GM23338 (cell line): Measurements from ENCODE around the gene GJD2. TPM values are rescaled to one million over a fixed set of nuclear protein-coding genes. Genes with fewer than 3 reads are reported as not detected.
A peak's percentile ranks its signal among the peaks of the same experiment; 100 is the strongest.

Experiments used
- ATAC-seq: fragments of 200-7000 bp; cut with Tn5 transposase; 3 replicates; pipeline ENCODE4 v1.9.1; 2020
- DNase-seq: peaks from one replicate; pipeline ENCODE4 v3.0.0-alpha.2; 2015; ENCODE audit warnings: low spot score
- H2AFZ ChIP-seq: fragments of 200-600 bp; sonication (generic); 2 replicates; pipeline ENCODE4 v1.8.0; 2016; ENCODE audit warnings: antibody characterized with exemption, mild to moderate bottlenecking, moderate library complexity
- H3F3A ChIP-seq: fragments of 200-600 bp; sonication (generic); replicated peaks from 2 replicates; pipeline ENCODE4 v1.8.0; 2017; ENCODE audit warnings: antibody characterized with exemption, mixed run types, low read depth
- H3K27ac ChIP-seq: fragments of 200-600 bp; sonication (generic); 2 replicates; pipeline ENCODE4 v1.6.1; 2016; ENCODE audit warnings: low read depth
- H3K27me3 ChIP-seq: fragments of 200-600 bp; sonication (generic); 2 replicates; pipeline ENCODE4 v1.8.0; 2016; ENCODE audit warnings: mild to moderate bottlenecking, mixed run types, moderate library complexity; ENCODE audit not compliant: insufficient read depth
- H3K36me3 ChIP-seq: fragments of 200-600 bp; sonication (generic); 2 replicates; pipeline ENCODE4 v1.8.0; 2016; ENCODE audit warnings: mild to moderate bottlenecking; ENCODE audit not compliant: insufficient read depth
- H3K4me1 ChIP-seq: fragments of 200-600 bp; sonication (generic); 2 replicates; pipeline ENCODE4 v1.8.0; 2016; ENCODE audit warnings: mild to moderate bottlenecking, moderate library complexity; ENCODE audit not compliant: insufficient read depth
- H3K4me2 ChIP-seq: fragments of 200-600 bp; sonication (generic); 2 replicates; pipeline ENCODE4 v1.7.1; 2017; ENCODE audit warnings: mixed run types
- H3K4me3 ChIP-seq: fragments of 200-600 bp; sonication (generic); 2 replicates; pipeline ENCODE4 v1.6.1; 2016; ENCODE audit warnings: mixed run types
- H3K79me2 ChIP-seq: fragments of 200-600 bp; sonication (generic); replicated peaks from 2 replicates; pipeline ENCODE4 v1.8.0; 2017; ENCODE audit warnings: mild to moderate bottlenecking; ENCODE audit not compliant: insufficient read depth
- H3K9me2 ChIP-seq: fragments of 200-600 bp; sonication (generic); 2 replicates; pipeline ENCODE4 v1.8.0; 2017; ENCODE audit not compliant: insufficient read depth
- H4K20me1 ChIP-seq: fragments of 200-600 bp; sonication (generic); replicated peaks from 2 replicates; pipeline ENCODE4 v1.8.0; 2017; ENCODE audit warnings: mild to moderate bottlenecking; ENCODE audit not compliant: insufficient read depth
- H3K27ac Mint-ChIP-seq: 2 replicates; pipeline ENCODE4 v1.8.0; 2020; ENCODE audit warnings: inconsistent platforms, mild to moderate bottlenecking, moderate library complexity, mixed read lengths
- H3K27me3 Mint-ChIP-seq: 3 replicates; pipeline ENCODE4 v1.8.0; 2022; ENCODE audit warnings: low read depth, mild to moderate bottlenecking, moderate library complexity, mixed read lengths, inconsistent platforms; ENCODE audit not compliant: insufficient read depth, poor library complexity
- H3K36me3 Mint-ChIP-seq: 3 replicates; pipeline ENCODE4 v1.8.0; 2021; ENCODE audit warnings: low read depth, mild to moderate bottlenecking, inconsistent platforms, moderate library complexity, mixed read lengths
- H3K4me1 Mint-ChIP-seq: 3 replicates; pipeline ENCODE4 v1.8.0; 2020; ENCODE audit warnings: mild to moderate bottlenecking, inconsistent platforms, mixed read lengths
- H3K4me3 Mint-ChIP-seq: 3 replicates; pipeline ENCODE4 v1.8.0; 2021; ENCODE audit warnings: moderate library complexity, mild to moderate bottlenecking, inconsistent platforms, mixed read lengths
- H3K9me3 Mint-ChIP-seq: 3 replicates; pipeline ENCODE4 v1.8.0; 2020; ENCODE audit warnings: moderate library complexity, mild to moderate bottlenecking, inconsistent platforms, mixed read lengths
- EZH2 ChIP-seq: fragments of 200-600 bp; sonication (generic); IDR thresholded peaks from one replicate; pipeline ENCODE4 v1.8.0; 2017; ENCODE audit warnings: antibody characterized with exemption, mild to moderate bottlenecking, low read depth; ENCODE audit not compliant: unreplicated experiment
- JUNB ChIP-seq: IDR thresholded peaks from one replicate; pipeline ENCODE4 v1.6.1; 2016; ENCODE audit warnings: antibody characterized with exemption; ENCODE audit not compliant: unreplicated experiment
- NANOG ChIP-seq: IDR thresholded peaks from 2 replicates; pipeline ENCODE4 v1.6.1; 2016; ENCODE audit warnings: antibody characterized with exemption, borderline replicate concordance
- POLR2AphosphoS5 ChIP-seq: IDR thresholded peaks from 2 replicates; pipeline ENCODE4 v1.6.1; 2016; ENCODE audit warnings: antibody characterized with exemption, low read depth
- REST ChIP-seq: IDR thresholded peaks from one replicate; pipeline ENCODE4 v1.6.1; 2018; ENCODE audit warnings: antibody characterized with exemption; ENCODE audit not compliant: unreplicated experiment
- STAT1 ChIP-seq: IDR thresholded peaks from one replicate; pipeline ENCODE4 v1.6.1; 2016; ENCODE audit warnings: antibody characterized with exemption; ENCODE audit not compliant: unreplicated experiment
- ZNF114 ChIP-seq: fragments of 250-450 bp; sonication (Bioruptor Pico); IDR thresholded peaks from 2 replicates; pipeline ENCODE4 v1.5.0; 2020; ENCODE audit warnings: mild to moderate bottlenecking, moderate library complexity
- ZNF331 ChIP-seq: fragments of 250-450 bp; sonication (Bioruptor Pico); IDR thresholded peaks from 2 replicates; pipeline ENCODE4 v1.5.0; 2020; ENCODE audit warnings: low read depth, mild to moderate bottlenecking, moderate library complexity
- ZNF462 ChIP-seq: fragments of 250-450 bp; sonication (Bioruptor Pico); IDR thresholded peaks from 2 replicates; pipeline ENCODE4 v1.5.0; 2020; ENCODE audit warnings: mild to moderate bottlenecking, moderate library complexity
- polyA plus RNA-seq: library from polyadenylated mRNA; unstranded; fragments of >200 nt; fragmentation: Nextera tagmentation; extraction: Ambion mirVana; gene quantifications from 2 replicates; pipeline ENCODE4 v1.2.1, GENCODE V29; 2016
- total RNA-seq: library from RNA; depleted of rRNA; stranded (reverse); fragments of >200 nt; shearing (Covaris generic); gene quantifications from 2 replicates; pipeline ENCODE4 v1.2.3, GENCODE V29; 2014

Gene GJD2
- total and polyA plus RNA-seq, 2 experiments from 2014 or later: 0.29 to 0.63 TPM

GRCh38 chr15:34734303-34734702 is 20.5 kb downstream of the GJD2 start:
- no peaks in the 10 kb centered on the region for H4K20me1 ChIP-seq
- peaks cover 3% of the 10 kb centered on the region for H3K4me1 ChIP-seq
- H3F3A ChIP-seq: no peaks in the 10 kb centered on the region
- Mint-ChIP-seq H3K27ac (no peak overlapping the region), H3K4me1 (peaks cover 5% of the 10 kb centered on the region), H3K4me3 (no peak overlapping the region), H3K27me3 (no peaks in the 10 kb centered on the region), H3K36me3 (no peaks in the 10 kb centered on the region), H3K9me3 (no peaks in the 10 kb centered on the region)
- no peak overlapping the region for H3K27ac ChIP-seq
- H3K4me2 ChIP-seq: no peak overlapping the region
- no peaks in the 10 kb centered on the region for H3K79me2 ChIP-seq
- no peak for ATAC-seq
- H3K36me3 ChIP-seq: no peaks in the 10 kb centered on the region; the same call in 1 of the 2 replicates
- no peaks in the 10 kb centered on the region for H3K27me3 ChIP-seq
- H2AFZ ChIP-seq: no peak overlapping the region
- DNase-seq: no peak
- H3K4me3 ChIP-seq: no peak overlapping the region
- peaks cover 6% of the 10 kb centered on the region; the same call in 1 of the 2 replicates for H3K9me2 ChIP-seq
- TF ChIP-seq ZNF114 (CRISPR knock-in tag): no peak
- peak; percentile 43 for TF ChIP-seq REST

GRCh38 chr15:34733621-34734020 is 21.2 kb downstream of the GJD2 start:
- no peaks in the 10 kb centered on the region for H3K9me3 Mint-ChIP-seq
- H3K27ac Mint-ChIP-seq: no peak overlapping the region
- Histone ChIP-seq H2AFZ (no peak overlapping the region), H4K20me1 (no peaks in the 10 kb centered on the region), H3K4me3 (no peak overlapping the region), H3K79me2 (no peaks in the 10 kb centered on the region), H3F3A (no peaks in the 10 kb centered on the region), H3K36me3 (no peaks in the 10 kb centered on the region; the same call in 1 of the 2 replicates), H3K9me2 (peaks cover 6% of the 10 kb centered on the region; the same call in 1 of the 2 replicates), H3K4me1 (peaks cover 6% of the 10 kb centered on the region), H3K27me3 (no peaks in the 10 kb centered on the region), H3K4me2 (no peak overlapping the region), H3K27ac (no peak overlapping the region)
- DNase-seq (no peak), ATAC-seq (no peak)
- H3K4me1 Mint-ChIP-seq: peaks cover 11% of the 10 kb centered on the region
- no peaks in the 10 kb centered on the region for H3K36me3 Mint-ChIP-seq
- H3K27me3 Mint-ChIP-seq: no peaks in the 10 kb centered on the region
- no peak overlapping the region for H3K4me3 Mint-ChIP-seq
- TF ChIP-seq JUNB (no peak), EZH2 (no peak), ZNF462 (CRISPR knock-in tag) (no peak), ZNF114 (CRISPR knock-in tag) (no peak), STAT1 (no peak), POLR2AphosphoS5 (no peak), ZNF331 (CRISPR knock-in tag) (no peak), NANOG (no peak), REST (no peak)
